GM12878 (cell line): Measurements from ENCODE around the gene MED22. TPM values are rescaled to one million over a fixed set of nuclear protein-coding genes. Genes with fewer than 3 reads are reported as not detected.

Experiments used
- ATAC-seq: fragments of 200-7000 bp; cut with Tn5 transposase; 3 replicates; pipeline ENCODE4 v1.9.1; 2020; ENCODE audit warnings: mild to moderate bottlenecking, moderate library complexity
- BruUV-seq: library from RNA; stranded (reverse); fragments of 400-500 nt; replicated peaks from 2 replicates; lab custom pipeline; 2021; lab: Mats Ljungman, UMichigan
- CTCF ChIA-PET: fragments of 300-600 bp; sonication (Branson Sonifier 250); formaldehyde crosslinking; extraction: SDS; loops from one replicate; lab custom pipeline; 2021; ENCODE audit warnings: inconsistent platforms; lab: Yijun Ruan, JAX
- POLR2A ChIA-PET: fragments of 350-600 bp; formaldehyde crosslinking; extraction: SDS; loops from one replicate; lab custom pipeline; 2021; ENCODE audit warnings: inconsistent platforms; lab: Charles Lee
- RAD21 ChIA-PET: fragments of 300-600 bp; sonication (Branson Sonifier 250); formaldehyde crosslinking; loops from one replicate; lab custom pipeline; 2023; ENCODE audit warnings: antibody characterized with exemption; ENCODE audit not compliant: unreplicated experiment; lab: Charles Lee
- SMC1A ChIA-PET: fragments of 300-600 bp; sonication (Branson Sonifier 250); formaldehyde crosslinking; loops from one replicate; lab custom pipeline; 2023; ENCODE audit not compliant: unreplicated experiment, uncharacterized antibody; lab: Charles Lee
- DNase-seq: peaks from one replicate; pipeline ENCODE4 v3.0.0-alpha.2; 2011; ENCODE audit warnings: low read depth, low spot score
- FAIRE-seq: peaks from 3 replicates; lab custom pipeline; 2011; peaks lifted over from hg19 to GRCh38; lab: Jason Lieb, UNC
- H2AFZ ChIP-seq: 2 replicates; pipeline ENCODE4 v1.6.0; 2011; ENCODE audit warnings: low read depth, low read length, control low read depth; ENCODE audit not compliant: control insufficient read depth
- H3K27ac ChIP-seq: 2 replicates; pipeline ENCODE4 v1.5.1; 2011; ENCODE audit warnings: control low read depth; ENCODE audit not compliant: control insufficient read depth, insufficient read depth
- H3K27me3 ChIP-seq, 2 experiments: replicated peaks in 1 of 2; 2 replicates each; pipeline versions ENCODE4 v1.6.0 to v1.6.1; 2011; ENCODE audit warnings: low read length in 1 of 2; ENCODE audit not compliant: control insufficient read depth in 2 of 2, insufficient read depth in 2 of 2
- H3K36me3 ChIP-seq, 2 experiments: 2 replicates each; pipeline ENCODE4 v1.5.1; 2011; ENCODE audit warnings: low read length in 1 of 2; ENCODE audit not compliant: control insufficient read depth in 2 of 2, insufficient read depth in 2 of 2
- H3K4me1 ChIP-seq: 2 replicates; pipeline ENCODE4 v1.6.1; 2011; ENCODE audit warnings: mild to moderate bottlenecking, low read length, moderate library complexity, mixed read lengths; ENCODE audit not compliant: control insufficient read depth, insufficient read depth
- H3K4me2 ChIP-seq: 2 replicates; pipeline ENCODE4 v1.6.0; 2011; ENCODE audit warnings: control low read depth; ENCODE audit not compliant: control insufficient read depth, insufficient read depth
- H3K4me3 ChIP-seq: fragments of 200-600 bp; sonication (generic); 2 replicates; pipeline ENCODE4 v1.5.1; 2016
- H3K79me2 ChIP-seq: 2 replicates; pipeline ENCODE4 v1.6.0; 2011; ENCODE audit warnings: low read length; ENCODE audit not compliant: control insufficient read depth, insufficient read depth
- H3K9ac ChIP-seq: 2 replicates; pipeline ENCODE4 v1.8.0; 2011; ENCODE audit warnings: low read length, control low read depth, mixed read lengths; ENCODE audit not compliant: control insufficient read depth, insufficient read depth
- H3K9me3 ChIP-seq: replicated peaks from 3 replicates; pipeline ENCODE4 v1.5.1; 2011; ENCODE audit warnings: mild to moderate bottlenecking, low read length; ENCODE audit not compliant: control insufficient read depth, insufficient read depth
- H4K20me1 ChIP-seq: 2 replicates; pipeline ENCODE4 v1.6.0; 2011; ENCODE audit not compliant: control insufficient read depth, insufficient read depth
- CBFB ChIP-seq: IDR thresholded peaks from 2 replicates; pipeline ENCODE4 v1.6.1; 2016; ENCODE audit warnings: antibody characterized with exemption, low read depth
- CEBPZ ChIP-seq: fragments of 150-350 bp; IDR thresholded peaks from 2 replicates; pipeline ENCODE4 v1.6.1; 2016; ENCODE audit warnings: low read depth, low read length
- CREB1 ChIP-seq: IDR thresholded peaks from 2 replicates; pipeline ENCODE4 v1.6.1; 2012; ENCODE audit warnings: low read depth, mild to moderate bottlenecking, inconsistent platforms
- CTCF ChIP-seq, 3 experiments: IDR thresholded peaks in 2 of 3; conservative IDR thresholded peaks in 1 of 3; 2 replicates each; pipeline ENCODE4 v1.5.1; 2011; ENCODE audit warnings: low read depth in 3 of 3, low read length in 3 of 3, mild to moderate bottlenecking in 3 of 3, control low read depth in 2 of 3, moderate library complexity in 2 of 3, inconsistent platforms in 1 of 3, mixed read lengths in 1 of 3; ENCODE audit not compliant: control insufficient read depth in 2 of 3, insufficient read depth in 1 of 3; ENCODE audit errors: extremely low read depth in 1 of 3
- FOXM1 ChIP-seq: IDR thresholded peaks from 2 replicates; pipeline ENCODE4 v1.6.1; 2012; ENCODE audit warnings: low read depth, mild to moderate bottlenecking, inconsistent platforms, low read length, moderate library complexity
- IKZF1 ChIP-seq: fragments of 450-650 bp; conservative IDR thresholded peaks from 2 replicates; pipeline ENCODE4 v1.6.1; 2017; ENCODE audit warnings: antibody characterized with exemption, mild to moderate bottlenecking
- MYB ChIP-seq: fragments of 150-350 bp; IDR thresholded peaks from 2 replicates; pipeline ENCODE4 v1.6.1; 2014; ENCODE audit warnings: mild to moderate bottlenecking, low read depth, low read length, borderline replicate concordance
- NFXL1 ChIP-seq: fragments of 450-650 bp; IDR thresholded peaks from 2 replicates; pipeline ENCODE4 v1.6.1; 2017; ENCODE audit warnings: antibody characterized with exemption, mild to moderate bottlenecking, borderline replicate concordance
- POLR2AphosphoS2 ChIP-seq: IDR thresholded peaks from 2 replicates; pipeline ENCODE4 v1.6.1; 2011; ENCODE audit warnings: low read depth, mild to moderate bottlenecking, low read length, improper control_type of control experiment, moderate library complexity
- POLR2AphosphoS5 ChIP-seq: IDR thresholded peaks from 2 replicates; pipeline ENCODE4 v1.6.1; 2011; ENCODE audit warnings: mild to moderate bottlenecking, low read length, inconsistent platforms
- POU2F2 ChIP-seq: IDR thresholded peaks from 3 replicates; pipeline ENCODE4 v1.6.1; 2011; ENCODE audit warnings: low read depth, mild to moderate bottlenecking, low read length, borderline replicate concordance
- RELB ChIP-seq: fragments of 450-650 bp; IDR thresholded peaks from 2 replicates; pipeline ENCODE4 v1.6.1; 2017; ENCODE audit warnings: low read depth, mild to moderate bottlenecking, moderate library complexity
- RUNX3 ChIP-seq: IDR thresholded peaks from 2 replicates; pipeline ENCODE4 v1.6.1; 2012; ENCODE audit warnings: low read length, inconsistent platforms
- SMAD5 ChIP-seq: IDR thresholded peaks from 2 replicates; pipeline ENCODE4 v1.6.1; 2016; ENCODE audit warnings: antibody characterized with exemption, low read depth
- TBL1XR1 ChIP-seq: IDR thresholded peaks from 2 replicates; pipeline ENCODE4 v1.6.1; 2012; ENCODE audit warnings: low read depth, low read length, improper control_type of control experiment
- YY1 ChIP-seq: IDR thresholded peaks from 2 replicates; pipeline ENCODE4 v1.6.1; 2011; ENCODE audit warnings: low read depth, mild to moderate bottlenecking, low read length
- ZBED1 ChIP-seq: IDR thresholded peaks from 2 replicates; pipeline ENCODE4 v1.6.1; 2016; ENCODE audit warnings: borderline replicate concordance
- WGBS: methylation state at CpG from one replicate; pipeline ENCODE4 v1.1.6; 2016; ENCODE audit warnings: low lambda C conversion rate; ENCODE audit not compliant: insufficient replicate concordance, insufficient coverage; ENCODE audit errors: missing lambda C conversion rate; 5-methylcytosine and 5-hydroxymethylcytosine counted together
- in situ Hi-C: fragments of 300-500 bp; cut with MboI; formaldehyde crosslinking; loops from 9 replicates; pipeline ENCODE4 v1.14.3; 2018; ENCODE audit warnings: mixed read lengths
- intact Hi-C: fragments of 100-400 bp; cut with micrococcal nuclease; formaldehyde crosslinking; loops from one replicate; pipeline ENCODE4 v1.14.2; 2022; ENCODE audit not compliant: unreplicated experiment
- polyA plus RNA-seq, 11 experiments: library from polyadenylated mRNA; depleted of rRNA in 4 of 11; unstranded in 6 of 11; stranded (reverse) in 5 of 11; fragments of >200 nt; fragmentation: Nextera tagmentation in 4 of 11; fragmentation: Illumina TruSeq in 1 of 11; extraction: Ambion mirVana in 4 of 11; extraction: Trizol in 1 of 11; gene quantifications; 1 replicate in 1 of 11; 2 replicates in 10 of 11; pipeline versions ENCODE4 v1.2.1 to v1.2.3, GENCODE V29; 2011 to 2016; ENCODE audit warnings: inconsistent platforms in 2 of 11, missing spikeins in 2 of 11, low read depth in 1 of 11
- total RNA-seq, 4 experiments: library from RNA; depleted of rRNA in 3 of 4; stranded (reverse); fragments of >200 nt in 3 of 4; fragmentation: Illumina TruSeq in 1 of 4; extraction: Trizol in 1 of 4; gene quantifications; 2 replicates each; pipeline versions ENCODE4 v1.2.1 to v1.2.3, GENCODE V29; 2013 to 2021

Gene MED22
- total and polyA plus RNA-seq, 10 of the 15 experiments (the other 5 are each of a cell fraction or from before 2014, with no cell fraction given), result 1.4 to 42.1 (median 24.6) TPM

- no peak overlapping the region for H2AFZ ChIP-seq
- H4K20me1 ChIP-seq, result no peaks in the 10 kb centered on the region; the same call in 1 of the 2 replicates
- H3K36me3 ChIP-seq, result peaks cover 22 to 43% of the 10 kb centered on the region in 2 experiments
- BruUV-seq, result TSS peak; percentile 31
- ATAC-seq (peak; percentile 33), DNase-seq (no peak), FAIRE-seq (no peak)
- intact Hi-C loops (no loop called here), in situ Hi-C loops (no loop called here)
- RAD21 ChIA-PET, result no interaction called here
- H3K79me2 ChIP-seq, result peaks cover 48% of the 10 kb centered on the region
- TF ChIP-seq RUNX3, result peak; percentile 44; the same call in 1 of the 2 replicates
- no peak for TF ChIP-seq FOXM1
- TF ChIP-seq TBL1XR1, result no peak
- TF ChIP-seq RELB, result no peak
- peak; percentile 72 for TF ChIP-seq SMAD5
- TF ChIP-seq CBFB, result 0 out of 2 replicates have a peak, but pooled peaks have one; percentile 8
- TF ChIP-seq IKZF1, result no peak
- peak; percentile 51 to 79 (median 58) for TF ChIP-seq CTCF (IDR thresholded peaks at IDR 0.05 in 2 of 3, conservative IDR thresholded peaks at IDR 0.05 in 1 of 3; ENCODE audit: control insufficient read depth in 2 of 3, extremely low read depth in 1 of 3, insufficient read depth in 1 of 3, low read depth in 3 of 3, low read length in 3 of 3)
- 0 out of 2 replicates have a peak, but pooled peaks have one; percentile 25 for TF ChIP-seq YY1
- peak; percentile 38; the same call in 1 of the 2 replicates for TF ChIP-seq CREB1
- no peak for TF ChIP-seq MYB
- TF ChIP-seq POU2F2, result peak; percentile 10; the same call in 1 of the 3 replicates
- no peak for TF ChIP-seq NFXL1
- 0 out of 2 replicates have a peak, but pooled peaks have one; percentile 31 for TF ChIP-seq ZBED1
- TF ChIP-seq POLR2AphosphoS2, result peak; percentile 65; the same call in 1 of the 2 replicates
- TF ChIP-seq POLR2AphosphoS5, result peak; percentile 63
- TF ChIP-seq CEBPZ, result no peak
- no peaks in the 10 kb centered on the region for H3K9me3 ChIP-seq
- H3K4me1 ChIP-seq, result peaks cover 6% of the 10 kb centered on the region
- H3K4me2 ChIP-seq, result no peak overlapping the region
- H3K9ac ChIP-seq, result no peak overlapping the region
- POLR2A ChIA-PET, result interaction anchor here (0.7 to 0.9 kb wide), 2 partner anchors 20 to 111 kb away, joined by 3 to 4 read pairs; no protein-coding TSS in a partner anchor
- H3K4me3 ChIP-seq, result no peak overlapping the region
- CTCF ChIA-PET, result interaction anchor here (1.0 to 1.8 kb wide), 4 partner anchors 14 to 134 kb away, joined by 3 to 4 read pairs (median 4); no protein-coding TSS in a partner anchor
- 74% methylated on average over 14 of the region's 14 CpGs for WGBS
- H3K27me3 ChIP-seq, result no peaks in the 10 kb centered on the region
- SMC1A ChIA-PET, result no interaction called here
- no peak overlapping the region for H3K27ac ChIP-seq
Observed at GRCh38 chr9:133351908-133352634, 4.1 kb upstream of the MED22 start.
